ENCODE data around the gene TCEANC.
"Not testable (repeated sequence)": the region's sequence is repeated elsewhere in the genome, so short reads cannot be mapped to it uniquely, and the experiment has no call there.

Gene TCEANC

GRCh38 chrX:13652287-13652793 is 601 bp upstream of the TCEANC start:
- no peak for DNase-seq
- intact Hi-C loops (cut with DNase I): loop anchor here (2.0 to 10.0 kb wide), 2 partner anchors 36 to 242 kb away; partner anchors contain the start of gene RAB9A

- intact Hi-C loops (cut with DNase I): loop anchor here (10.0 kb wide), 1 partner anchor 241 kb away; no protein-coding TSS in a partner anchor
- DNase-seq: no peak
Observed at GRCh38 chrX:13654116-13654515, 1.2 kb downstream of the TCEANC start.

- intact Hi-C loops (cut with DNase I): loop anchor here (10.0 kb wide), 1 partner anchor 239 kb away; no protein-coding TSS in a partner anchor
- no peak for DNase-seq
Observed at GRCh38 chrX:13655674-13656073, 2.7 kb downstream of the TCEANC start.

GRCh38 chrX:13658602-13659001 is 5.7 kb downstream of the TCEANC start:
- intact Hi-C loops (cut with DNase I): loop anchor here (1.0 to 10.0 kb wide), 3 partner anchors 90 to 374 kb away; no protein-coding TSS in a partner anchor
- peak in 1 of 10 donors; percentile 9 for DNase-seq

GRCh38 chrX:13659063-13659462 is 6.1 kb downstream of the TCEANC start:
- intact Hi-C loops (cut with DNase I): loop anchor here (2.0 to 10.0 kb wide), 2 partner anchors 90 to 236 kb away; no protein-coding TSS in a partner anchor
- no peak for DNase-seq

GRCh38 chrX:13661735-13662288 is 8.9 kb downstream of the TCEANC start:
- intact Hi-C loops (cut with DNase I): no loop called here
- no peak for DNase-seq

- intact Hi-C loops (cut with DNase I): no loop called here
- DNase-seq: no peak
Observed at GRCh38 chrX:13662355-13662791, 9.4 kb downstream of the TCEANC start.

- DNase-seq: no peak
- intact Hi-C loops (cut with DNase I): no loop called here
Observed at GRCh38 chrX:13664020-13664419, 11.1 kb downstream of the TCEANC start.

GRCh38 chrX:13666836-13667235 is 13.9 kb downstream of the TCEANC start:
- DNase-seq: peak in 7 of 10 donors; percentile 24 to 91 (median 55)
- intact Hi-C loops (cut with DNase I): no loop called here

GRCh38 chrX:13667919-13668318 is 15.0 kb downstream of the TCEANC start:
- DNase-seq: no peak
- intact Hi-C loops (cut with DNase I): no loop called here

GRCh38 chrX:13669246-13669737 is 16.4 kb downstream of the TCEANC start:
- DNase-seq: no peak
- intact Hi-C loops (cut with DNase I): no loop called here

GRCh38 chrX:13669755-13670154 is 16.8 kb downstream of the TCEANC start:
- DNase-seq; intact Hi-C loops (cut with DNase I): not testable (repeated sequence)

GRCh38 chrX:13670197-13670596 is 17.3 kb downstream of the TCEANC start:
- no peak for DNase-seq
- intact Hi-C loops (cut with DNase I): no loop called here

- no peak for DNase-seq
- intact Hi-C loops (cut with DNase I): no loop called here
Observed at GRCh38 chrX:13673016-13673415, 20.1 kb downstream of the TCEANC start.

GRCh38 chrX:13676885-13677284 is 23.9 kb downstream of the TCEANC start:
- intact Hi-C loops (cut with DNase I): no loop called here
- DNase-seq: no peak

- intact Hi-C loops (cut with DNase I); DNase-seq: not testable (repeated sequence)
Observed at GRCh38 chrX:13679700-13680099, 26.8 kb downstream of the TCEANC start.

- DNase-seq: no peak
- intact Hi-C loops (cut with DNase I): no loop called here
Observed at GRCh38 chrX:13681595-13681994, 28.7 kb downstream of the TCEANC start.

- intact Hi-C loops (cut with DNase I): no loop called here
- no peak for DNase-seq
Observed at GRCh38 chrX:13684361-13684760, 31.4 kb downstream of the TCEANC start.

GRCh38 chrX:13685126-13685763 is 32.3 kb downstream of the TCEANC start:
- intact Hi-C loops (cut with DNase I): loop anchor here (5.0 kb wide), 1 partner anchor 47 kb away; the partner anchor contains the start of genes OFD1 and TRAPPC2
- no peak for DNase-seq

GRCh38 chrX:13687203-13687602 is 34.3 kb downstream of the TCEANC start:
- intact Hi-C loops (cut with DNase I): loop anchor here (5.0 kb wide), 1 partner anchor 45 kb away; the partner anchor contains the start of genes OFD1 and TRAPPC2
- no peak for DNase-seq

GRCh38 chrX:13688384-13688957 is 35.5 kb downstream of the TCEANC start:
- intact Hi-C loops (cut with DNase I): loop anchor here (2.0 to 5.0 kb wide), 2 partner anchors 36 to 44 kb away; partner anchors contain the start of genes OFD1, TCEANC and TRAPPC2

More at GRCh38 chrX:13688384-13688957, 35.5 kb downstream of the TCEANC start:
- DNase-seq: no peak
